HG02938 (cell line): ENCODE data around the gene DHX38.
A peak's percentile ranks its signal among the peaks of the same experiment; 100 is the strongest.

Source experiments
- ATAC-seq: cut with Tn5 transposase; IDR thresholded peaks from one replicate; pipeline ENCODE4 v1.9.1; 2021; ENCODE audit warnings: mild to moderate bottlenecking, moderate library complexity; ENCODE audit not compliant: unreplicated experiment

DHX38 gene

GRCh38 chr16:72120026-72120425 lies 26.4 kb downstream of the DHX38 start:
- ATAC-seq: no peak

- no peak for ATAC-seq
These were observed 28.7 kb downstream of the DHX38 start for GRCh38 chr16:72122308-72122707.

GRCh38 chr16:72122916-72123315 lies 29.3 kb downstream of the DHX38 start:
- no peak for ATAC-seq

- ATAC-seq: no peak
These were observed 29.8 kb downstream of the DHX38 start for GRCh38 chr16:72123426-72123825.

GRCh38 chr16:72124148-72124547 lies 30.5 kb downstream of the DHX38 start:
- no peak for ATAC-seq

- peak; percentile 54 for ATAC-seq
These were observed 31.4 kb downstream of the DHX38 start for GRCh38 chr16:72124761-72125634.

GRCh38 chr16:72125635-72126428 lies 32.2 kb downstream of the DHX38 start:
- no peak for ATAC-seq

GRCh38 chr16:72126429-72126765 lies 32.8 kb downstream of the DHX38 start:
- ATAC-seq: no peak

- ATAC-seq: no peak
These were observed 35.1 kb downstream of the DHX38 start for GRCh38 chr16:72128701-72129100.

GRCh38 chr16:72129976-72130656 lies 36.5 kb downstream of the DHX38 start:
- no peak for ATAC-seq

GRCh38 chr16:72131036-72131435 lies 37.4 kb downstream of the DHX38 start:
- ATAC-seq: no peak

- no peak for ATAC-seq
These were observed 39.1 kb downstream of the DHX38 start for GRCh38 chr16:72132726-72133125.

- ATAC-seq: no peak
These were observed 40.9 kb downstream of the DHX38 start for GRCh38 chr16:72134507-72134906.

- no peak for ATAC-seq
These were observed 43.9 kb downstream of the DHX38 start for GRCh38 chr16:72137380-72138063.

GRCh38 chr16:72138064-72138572 lies 44.5 kb downstream of the DHX38 start:
- no peak for ATAC-seq

- no peak for ATAC-seq
These were observed 46.3 kb downstream of the DHX38 start for GRCh38 chr16:72139908-72140307.

GRCh38 chr16:72142476-72142875 lies 48.8 kb downstream of the DHX38 start:
- ATAC-seq: no peak

- ATAC-seq: no peak
These were observed 56.2 kb downstream of the DHX38 start for GRCh38 chr16:72149676-72150464.

- no peak for ATAC-seq
These were observed 65.7 kb downstream of the DHX38 start for GRCh38 chr16:72159386-72159785.

- no peak for ATAC-seq
These were observed 66.2 kb downstream of the DHX38 start for GRCh38 chr16:72159801-72160200.
